HepG2 (cell line): ENCODE measurements around the gene HS6ST2. TPM values are rescaled to one million over a fixed set of nuclear protein-coding genes. Genes with fewer than 3 reads are reported as not detected.
A peak's percentile ranks its signal among the peaks of the same experiment; 100 is the strongest.

ENCODE experiments used
- CCAR2 ChIP-seq: fragments of 200-400 bp; formaldehyde crosslinking; optimal IDR thresholded peaks from 2 replicates; pipeline ENCODE3; 2018; ENCODE audit warnings: low read depth, mild to moderate bottlenecking, low read length, moderate library complexity
- PHF21A ChIP-seq: sonication (generic); formaldehyde crosslinking; IDR thresholded peaks from 2 replicates; pipeline ENCODE4 v1.5.0; 2020; ENCODE audit warnings: mild to moderate bottlenecking, missing genetic modification reagents
- RNF219 ChIP-seq: sonication (generic); formaldehyde crosslinking; IDR thresholded peaks from 2 replicates; pipeline ENCODE4 v1.5.0; 2020; ENCODE audit warnings: mild to moderate bottlenecking, missing genetic modification reagents
- SYNCRIP ChIP-seq: fragments of 200-400 bp; formaldehyde crosslinking; IDR thresholded peaks from 2 replicates; pipeline ENCODE4 v1.6.1; 2018; ENCODE audit warnings: mild to moderate bottlenecking, low read depth, low read length; ENCODE audit not compliant: insufficient read depth
- ZNF260 ChIP-seq: sonication (generic); formaldehyde crosslinking; IDR thresholded peaks from 2 replicates; pipeline ENCODE4 v1.4.0; 2020; ENCODE audit warnings: missing genetic modification reagents, low read depth, mild to moderate bottlenecking, borderline replicate concordance
- ZNF646 ChIP-seq: sonication (generic); formaldehyde crosslinking; IDR thresholded peaks from 2 replicates; pipeline ENCODE4 v1.9.0; 2021; ENCODE audit warnings: mild to moderate bottlenecking, missing genetic modification reagents
- polyA plus RNA-seq, 8 experiments: library from polyadenylated mRNA; depleted of rRNA in 3 of 8; stranded (reverse) in 7 of 8; unstranded in 1 of 8; fragments of >200 nt; fragmentation: Illumina TruSeq in 4 of 8; extraction: Trizol in 4 of 8; gene quantifications; 2 replicates each; pipeline versions ENCODE4 v1.2.1 to v1.2.3, GENCODE V29; 2011 to 2016; ENCODE audit warnings: low read depth in 4 of 8, missing spikeins in 1 of 8, mixed read lengths in 1 of 8; ENCODE audit not compliant: insufficient read depth in 1 of 8
- total RNA-seq, 5 experiments: library from RNA; depleted of rRNA; stranded (reverse); fragments of >200 nt; fragmentation: Illumina TruSeq; extraction: Trizol; gene quantifications; 2 replicates each; pipeline ENCODE4 v1.2.3, GENCODE V29; 2016; ENCODE audit warnings: low read depth in 1 of 5
- TF ChIP-seq, protein P1 (sequence below): sonication (generic); formaldehyde crosslinking; IDR thresholded peaks from 2 replicates; pipeline ENCODE4 v1.4.0; 2020; ENCODE audit warnings: mild to moderate bottlenecking, missing genetic modification reagents
- TF ChIP-seq, protein P2 (sequence below): sonication (generic); formaldehyde crosslinking; IDR thresholded peaks from 2 replicates; pipeline ENCODE4 v1.5.0; 2020; ENCODE audit warnings: mild to moderate bottlenecking, missing genetic modification reagents

HS6ST2 gene
- total and polyA plus RNA-seq, 2 of the 13 experiments (the other 11 are each of a cell fraction or from before 2014, with no cell fraction given), result 0.05 TPM; not detected in 1

DNA sequence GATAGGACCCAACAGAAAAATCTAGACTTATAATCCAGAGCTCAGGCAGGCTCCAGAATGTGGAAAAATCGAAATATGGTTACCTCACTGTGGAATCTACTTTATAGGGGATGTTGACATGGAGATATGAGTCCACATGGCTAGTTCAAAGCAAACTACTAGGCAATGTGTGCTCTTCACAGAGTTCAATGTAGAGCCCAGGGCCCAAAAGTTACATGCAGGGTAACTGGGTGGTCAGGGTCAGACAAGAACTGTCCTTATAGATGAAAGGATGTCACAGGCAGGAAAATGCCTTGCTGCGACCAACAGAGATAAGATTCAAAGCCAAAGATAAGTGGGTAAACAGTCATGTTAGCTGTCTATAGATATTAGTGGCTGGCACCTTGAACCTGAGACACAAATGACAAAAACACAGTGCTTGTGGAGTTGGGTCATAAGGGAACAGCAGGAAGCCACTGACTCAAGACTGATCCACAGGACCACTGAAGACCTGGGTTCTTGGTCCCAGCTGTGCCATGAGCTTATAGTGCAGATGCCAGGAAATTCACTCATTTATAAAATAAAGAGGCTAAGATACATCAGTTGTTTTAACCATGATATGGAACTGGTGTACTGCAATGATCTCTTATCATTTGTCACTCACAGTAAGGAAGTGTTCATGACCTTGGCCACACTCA is 367.9 kb downstream of the HS6ST2 start (continued):
- TF ChIP-seq, protein P1, sequence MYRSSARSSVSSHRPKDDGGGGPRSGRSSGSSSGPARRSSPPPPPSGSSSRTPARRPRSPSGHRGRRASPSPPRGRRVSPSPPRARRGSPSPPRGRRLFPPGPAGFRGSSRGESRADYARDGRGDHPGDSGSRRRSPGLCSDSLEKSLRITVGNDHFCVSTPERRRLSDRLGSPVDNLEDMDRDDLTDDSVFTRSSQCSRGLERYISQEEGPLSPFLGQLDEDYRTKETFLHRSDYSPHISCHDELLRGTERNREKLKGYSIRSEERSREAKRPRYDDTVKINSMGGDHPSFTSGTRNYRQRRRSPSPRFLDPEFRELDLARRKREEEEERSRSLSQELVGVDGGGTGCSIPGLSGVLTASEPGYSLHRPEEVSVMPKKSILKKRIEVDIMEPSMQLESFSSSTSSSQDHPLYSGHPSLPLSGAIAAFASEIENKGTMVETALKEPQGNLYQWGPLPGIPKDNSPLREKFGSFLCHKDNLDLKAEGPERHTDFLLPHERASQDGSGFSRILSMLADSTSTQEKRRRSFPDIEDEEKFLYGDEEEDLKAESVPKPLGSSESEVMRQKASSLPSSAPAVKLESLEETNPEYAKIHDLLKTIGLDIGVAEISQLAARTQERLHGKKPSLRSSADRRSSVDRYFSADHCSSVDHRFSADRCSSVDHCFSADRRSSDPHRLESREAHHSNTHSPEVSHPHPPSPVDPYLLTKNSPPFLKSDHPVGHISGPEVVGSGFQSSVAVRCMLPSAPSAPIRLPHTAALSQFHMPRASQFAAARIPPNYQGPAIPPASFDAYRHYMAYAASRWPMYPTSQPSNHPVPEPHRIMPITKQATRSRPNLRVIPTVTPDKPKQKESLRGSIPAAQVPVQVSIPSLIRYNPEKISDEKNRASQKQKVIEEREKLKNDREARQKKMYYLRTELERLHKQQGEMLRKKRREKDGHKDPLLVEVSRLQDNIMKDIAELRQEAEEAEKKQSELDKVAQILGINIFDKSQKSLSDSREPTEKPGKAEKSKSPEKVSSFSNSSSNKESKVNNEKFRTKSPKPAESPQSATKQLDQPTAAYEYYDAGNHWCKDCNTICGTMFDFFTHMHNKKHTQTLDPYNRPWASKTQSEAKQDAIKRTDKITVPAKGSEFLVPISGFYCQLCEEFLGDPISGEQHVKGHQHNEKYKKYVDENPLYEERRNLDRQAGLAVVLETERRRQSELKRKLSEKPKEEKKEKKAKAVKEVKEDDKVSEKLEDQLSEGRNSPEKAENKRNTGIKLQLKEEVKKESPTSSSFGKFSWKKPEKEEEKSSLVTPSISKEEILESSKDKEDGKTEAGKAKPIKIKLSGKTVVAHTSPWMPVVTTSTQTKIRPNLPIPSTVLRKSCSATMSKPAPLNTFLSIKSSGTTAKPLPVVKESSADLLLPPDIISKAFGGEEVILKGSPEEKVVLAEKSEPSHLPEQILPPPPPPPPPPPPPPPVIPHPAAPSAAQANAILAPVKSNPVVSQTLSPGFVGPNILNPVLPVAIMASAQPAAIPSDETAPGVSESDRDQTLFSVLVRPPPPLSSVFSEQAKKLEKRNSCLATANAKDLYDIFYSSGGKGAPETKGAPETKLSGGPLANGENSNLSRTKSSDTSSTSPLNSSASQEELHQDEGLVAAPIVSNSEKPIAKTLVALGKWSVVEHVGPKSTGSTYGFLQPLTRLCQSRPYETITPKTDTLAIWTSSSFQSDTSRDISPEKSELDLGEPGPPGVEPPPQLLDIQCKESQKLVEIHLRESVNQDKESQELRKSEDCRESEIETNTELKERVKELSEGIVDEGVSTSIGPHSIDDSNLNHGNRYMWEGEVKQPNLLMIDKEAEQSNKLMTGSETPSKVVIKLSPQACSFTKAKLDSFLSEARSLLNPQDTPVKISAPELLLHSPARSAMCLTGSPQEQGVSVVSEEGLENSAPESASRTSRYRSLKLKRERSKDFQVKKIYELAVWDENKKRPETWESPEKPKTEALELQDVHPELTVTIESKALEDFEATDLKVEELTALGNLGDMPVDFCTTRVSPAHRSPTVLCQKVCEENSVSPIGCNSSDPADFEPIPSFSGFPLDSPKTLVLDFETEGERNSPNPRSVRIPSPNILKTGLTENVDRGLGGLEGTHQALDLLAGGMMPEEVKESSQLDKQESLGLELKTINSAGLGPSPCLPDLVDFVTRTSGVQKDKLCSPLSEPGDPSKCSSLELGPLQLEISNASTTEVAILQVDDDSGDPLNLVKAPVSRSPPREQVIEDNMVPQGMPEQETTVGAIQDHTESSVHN, result no peak
- TF ChIP-seq ZNF260 (CRISPR knock-in tag), result no peak
- 0 out of 2 replicates have a peak, but pooled peaks have one; percentile 61 for TF ChIP-seq RNF219 (CRISPR knock-in tag)
- TF ChIP-seq, protein P2, sequence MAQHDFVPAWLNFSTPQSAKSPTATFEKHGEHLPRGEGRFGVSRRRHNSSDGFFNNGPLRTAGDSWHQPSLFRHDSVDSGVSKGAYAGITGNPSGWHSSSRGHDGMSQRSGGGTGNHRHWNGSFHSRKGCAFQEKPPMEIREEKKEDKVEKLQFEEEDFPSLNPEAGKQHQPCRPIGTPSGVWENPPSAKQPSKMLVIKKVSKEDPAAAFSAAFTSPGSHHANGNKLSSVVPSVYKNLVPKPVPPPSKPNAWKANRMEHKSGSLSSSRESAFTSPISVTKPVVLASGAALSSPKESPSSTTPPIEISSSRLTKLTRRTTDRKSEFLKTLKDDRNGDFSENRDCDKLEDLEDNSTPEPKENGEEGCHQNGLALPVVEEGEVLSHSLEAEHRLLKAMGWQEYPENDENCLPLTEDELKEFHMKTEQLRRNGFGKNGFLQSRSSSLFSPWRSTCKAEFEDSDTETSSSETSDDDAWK, result no peak
- TF ChIP-seq ZNF646 (CRISPR knock-in tag), result no peak
- peak; percentile 54; the same call in 1 of the 2 replicates for TF ChIP-seq PHF21A (CRISPR knock-in tag)
- TF ChIP-seq CCAR2, result no peak
- no peak for TF ChIP-seq SYNCRIP
